HepG2 (cell line): ENCODE measurements around the gene CALHM5. TPM values are rescaled to one million over a fixed set of nuclear protein-coding genes. Genes with fewer than 3 reads are reported as not detected.

Source experiments
- ATAC-seq: fragments of 200-7000 bp; cut with Tn5 transposase; 3 replicates; pipeline ENCODE4 v1.9.1; 2020; ENCODE audit warnings: mild to moderate bottlenecking, moderate library complexity
- BruUV-seq: library from RNA; stranded (reverse); fragments of 400-500 nt; replicated peaks from 2 replicates; lab custom pipeline; 2021; lab: Mats Ljungman, UMichigan
- CTCF ChIA-PET: fragments of 300-600 bp; formaldehyde crosslinking; extraction: SDS; loops from one replicate; lab custom pipeline; 2021; ENCODE audit warnings: low total read pairs, inconsistent platforms, low intra/inter-chr PET ratio; lab: Yijun Ruan, JAX
- POLR2A ChIA-PET: fragments of 350-600 bp; sonication (Branson Sonifier 250); formaldehyde crosslinking; loops from one replicate; lab custom pipeline; 2020; ENCODE audit warnings: antibody characterized with exemption, inconsistent platforms; lab: Yijun Ruan, JAX
- DNase-seq: peaks from one replicate; pipeline ENCODE4 v3.0.0-alpha.2; 2015; ENCODE audit warnings: low spot score
- FAIRE-seq: peaks from 3 replicates; lab custom pipeline; 2011; peaks lifted over from hg19 to GRCh38; lab: Jason Lieb, UNC
- H2AFZ ChIP-seq: one replicate; pipeline ENCODE4 v1.6.1; 2011; ENCODE audit warnings: low read length, inconsistent platforms
- H3K27ac ChIP-seq: fragments of 300-600 bp; 3 replicates; pipeline ENCODE4 v1.8.0; 2011; ENCODE audit warnings: mixed run types, mild to moderate bottlenecking, mixed read lengths, low read length, inconsistent platforms; ENCODE audit not compliant: insufficient read depth; ENCODE audit errors: extremely low read length
- H3K27me3 ChIP-seq, 2 experiments: fragments of 200-600 bp in 1 of 2; 2 replicates in 1 of 2; 3 replicates in 1 of 2; pipeline versions ENCODE4 v1.6.0 to v1.8.0; 2011; ENCODE audit warnings: low read length in 2 of 2, mild to moderate bottlenecking in 2 of 2, moderate library complexity in 2 of 2, inconsistent platforms in 1 of 2; ENCODE audit not compliant: insufficient read depth in 2 of 2, control insufficient read depth in 1 of 2
- H3K36me3 ChIP-seq, 2 experiments: fragments of 200-600 bp in 1 of 2; replicated peaks in 1 of 2; 2 replicates in 1 of 2; 3 replicates in 1 of 2; pipeline versions ENCODE4 v1.5.1 to v1.8.0; 2011; ENCODE audit warnings: low read length in 2 of 2, inconsistent platforms in 1 of 2; ENCODE audit not compliant: insufficient read depth in 2 of 2, control insufficient read depth in 1 of 2
- H3K4me1 ChIP-seq: 2 replicates; pipeline ENCODE4 v1.5.1; 2012; ENCODE audit warnings: low read length, inconsistent platforms; ENCODE audit not compliant: insufficient read depth
- H3K4me2 ChIP-seq: 2 replicates; pipeline ENCODE4 v1.6.0; 2011; ENCODE audit warnings: low read depth, low read length, inconsistent platforms
- H3K4me3 ChIP-seq, 3 experiments: fragments of 200-600 bp in 1 of 3; sonication (generic), shearing (Covaris generic) in 1 of 3; replicated peaks in 1 of 3; 2 replicates each; pipeline ENCODE4 v1.5.1; 2011 to 2016; ENCODE audit warnings: low read length in 3 of 3, inconsistent platforms in 2 of 3, low read depth in 2 of 3, mild to moderate bottlenecking in 2 of 3, control low read depth in 1 of 3, mixed read lengths in 1 of 3; ENCODE audit not compliant: insufficient read depth in 1 of 3
- H3K79me2 ChIP-seq: one replicate; pipeline ENCODE4 v1.6.1; 2011; ENCODE audit warnings: low read length, inconsistent platforms; ENCODE audit not compliant: insufficient read depth
- H3K9ac ChIP-seq: 2 replicates; pipeline ENCODE4 v1.6.0; 2011; ENCODE audit warnings: mild to moderate bottlenecking, low read depth, low read length, inconsistent platforms; ENCODE audit not compliant: insufficient read depth
- H3K9me3 ChIP-seq: 2 replicates; pipeline ENCODE4 v1.5.1; 2012; ENCODE audit warnings: mild to moderate bottlenecking, low read length
- H4K20me1 ChIP-seq: 2 replicates; pipeline ENCODE4 v1.6.0; 2011; ENCODE audit warnings: inconsistent platforms, mild to moderate bottlenecking, low read length, moderate library complexity; ENCODE audit not compliant: insufficient read depth
- ADNP ChIP-seq: sonication (generic); formaldehyde crosslinking; IDR thresholded peaks from 2 replicates; pipeline ENCODE4 v1.4.0; 2020; ENCODE audit warnings: missing genetic modification reagents
- GTF3A ChIP-seq: sonication (generic); formaldehyde crosslinking; conservative IDR thresholded peaks from 2 replicates; pipeline ENCODE4 v1.4.0; 2020; ENCODE audit warnings: mild to moderate bottlenecking, missing genetic modification reagents
- MAFF ChIP-seq: IDR thresholded peaks from 2 replicates; pipeline ENCODE4 v1.6.1; 2011; ENCODE audit warnings: low read depth, low read length, improper control_type of control experiment
- MAFK ChIP-seq, 2 experiments: IDR thresholded peaks in 1 of 2; conservative IDR thresholded peaks in 1 of 2; 2 replicates each; pipeline ENCODE4 v1.6.1; 2011; ENCODE audit warnings: improper control_type of control experiment in 2 of 2, low read length in 2 of 2
- PRMT3 ChIP-seq: sonication (generic); formaldehyde crosslinking; IDR thresholded peaks from 2 replicates; pipeline ENCODE4 v1.8.1; 2022; ENCODE audit warnings: low read depth, mild to moderate bottlenecking, moderate library complexity, missing genetic modification reagents, borderline replicate concordance
- SNAPC2 ChIP-seq: sonication (generic); formaldehyde crosslinking; IDR thresholded peaks from 2 replicates; pipeline ENCODE4 v1.8.1; 2022; ENCODE audit warnings: mild to moderate bottlenecking, missing genetic modification reagents
- ZSCAN5A ChIP-seq: sonication (generic); formaldehyde crosslinking; IDR thresholded peaks from 2 replicates; pipeline ENCODE4 v1.8.0; 2022; ENCODE audit warnings: mild to moderate bottlenecking, missing genetic modification reagents, borderline replicate concordance
- WGBS: methylation state at CpG from one replicate; pipeline ENCODE4 v1.1.6; 2017; ENCODE audit warnings: low lambda C conversion rate; 5-methylcytosine and 5-hydroxymethylcytosine counted together
- in situ Hi-C: cut with HindIII; loops from 2 replicates; pipeline ENCODE4 v1.10.0; 2017; ENCODE audit warnings: low pct_unique_long_range_greater_than_20kb; ENCODE audit not compliant: extremely low pct_ligation_motif_present
- intact Hi-C: fragments of 100-400 bp; cut with micrococcal nuclease; formaldehyde crosslinking; loops from one replicate; pipeline ENCODE4 v1.10.0; 2022; ENCODE audit not compliant: unreplicated experiment
- polyA plus RNA-seq, 8 experiments: library from polyadenylated mRNA; depleted of rRNA in 3 of 8; stranded (reverse) in 7 of 8; unstranded in 1 of 8; fragments of >200 nt; fragmentation: Illumina TruSeq in 4 of 8; extraction: Trizol in 4 of 8; gene quantifications; 2 replicates each; pipeline versions ENCODE4 v1.2.1 to v1.2.3, GENCODE V29; 2011 to 2016; ENCODE audit warnings: low read depth in 4 of 8, missing spikeins in 1 of 8, mixed read lengths in 1 of 8; ENCODE audit not compliant: insufficient read depth in 1 of 8
- total RNA-seq, 5 experiments: library from RNA; depleted of rRNA; stranded (reverse); fragments of >200 nt; fragmentation: Illumina TruSeq; extraction: Trizol; gene quantifications; 2 replicates each; pipeline ENCODE4 v1.2.3, GENCODE V29; 2016; ENCODE audit warnings: low read depth in 1 of 5

CALHM5 gene
- total and polyA plus RNA-seq, 2 of the 13 experiments (the other 11 are each of a cell fraction or from before 2014, with no cell fraction given), result not detected

- Histone ChIP-seq H3K36me3 (no peaks in the 10 kb centered on the region), H3K27ac (no peak overlapping the region), H3K4me3 (no peak overlapping the region), H2AFZ (no peak overlapping the region), H3K9me3 (no peaks in the 10 kb centered on the region), H3K9ac (no peak overlapping the region), H3K27me3 (peaks cover 0 to 23% of the 10 kb centered on the region in 2 experiments; a peak in 3 of 5 replicates), H3K4me2 (no peak overlapping the region), H3K4me1 (no peaks in the 10 kb centered on the region), H4K20me1 (no peaks in the 10 kb centered on the region), H3K79me2 (no peaks in the 10 kb centered on the region)
- WGBS, result 49% methylated on average over 5 of the region's 5 CpGs
- ChIA-PET POLR2A (no interaction called here), CTCF (no interaction called here)
- in situ Hi-C loops (no loop called here), intact Hi-C loops (no loop called here)
- ATAC-seq (no peak), FAIRE-seq (no peak), DNase-seq (no peak)
- TF ChIP-seq MAFF, result peak; percentile 44; the same call in 1 of the 2 replicates
- TF ChIP-seq ADNP (CRISPR knock-in tag), result no peak
- TF ChIP-seq MAFK (conservative IDR thresholded peaks at IDR 0.05 in 1 of 2, IDR thresholded peaks at IDR 0.05 in 1 of 2; ENCODE audit: low read length in 2 of 2), result peak; percentile 62 to 68
- no TSS peak for BruUV-seq
Measured at GRCh38 chr6:116465246-116465645, 46.2 kb upstream of the CALHM5 start.

GRCh38 chr6:116467096-116467495, 44.3 kb upstream of the CALHM5 start:
- Histone ChIP-seq H3K36me3 (no peaks in the 10 kb centered on the region), H3K4me2 (no peak overlapping the region), H3K27me3 (peaks cover 0 to 23% of the 10 kb centered on the region in 2 experiments; a peak in 3 of 5 replicates), H3K79me2 (no peaks in the 10 kb centered on the region), H2AFZ (no peak overlapping the region), H3K4me3 (no peak overlapping the region), H3K9ac (no peak overlapping the region), H3K9me3 (no peaks in the 10 kb centered on the region), H4K20me1 (no peaks in the 10 kb centered on the region), H3K27ac (no peak overlapping the region), H3K4me1 (no peaks in the 10 kb centered on the region)
- ChIA-PET CTCF (no interaction called here), POLR2A (no interaction called here)
- intact Hi-C loops (no loop called here), in situ Hi-C loops (no loop called here)
- DNase-seq (no peak), ATAC-seq (no peak), FAIRE-seq (no peak)
- TF ChIP-seq SNAPC2 (no peak), ZSCAN5A (CRISPR knock-in tag) (no peak), PRMT3 (CRISPR knock-in tag) (no peak), GTF3A (CRISPR knock-in tag) (no peak)
- no TSS peak for BruUV-seq
- 46% methylated on average over 1 of the region's 1 CpG for WGBS
